T-helper 17 cell (primary cell): ENCODE results near the gene CA12. TPM values are rescaled to one million over a fixed set of nuclear protein-coding genes. Genes with fewer than 3 reads are reported as not detected.

ENCODE experiments used
- ATAC-seq: fragments of 150-1000 bp; cut with Tn5 transposase; 2 replicates; pipeline ENCODE4 v1.10.0; 2021; ENCODE audit warnings: mild to moderate bottlenecking, moderate library complexity
- DNase-seq, 3 donors: peaks; one replicate each; pipeline versions ENCODE4 v3.0.0 to v3.0.0-alpha.2; 2020 to 2021
- H3K9me3 ChIP-seq: one replicate; pipeline ENCODE4 v1.7.0; 2013; ENCODE audit warnings: low read length, mild to moderate bottlenecking; ENCODE audit not compliant: control insufficient read depth, poor library complexity, severe bottlenecking
- H3K27ac Mint-ChIP-seq: one replicate; pipeline ENCODE4 v1.8.0; 2022; ENCODE audit warnings: mild to moderate bottlenecking, moderate library complexity, mixed read lengths
- H3K27me3 Mint-ChIP-seq: one replicate; pipeline ENCODE4 v1.8.0; 2022; ENCODE audit warnings: mixed read lengths
- H3K36me3 Mint-ChIP-seq: one replicate; pipeline ENCODE4 v1.8.0; 2022; ENCODE audit warnings: low read depth, mixed read lengths
- H3K4me1 Mint-ChIP-seq: one replicate; pipeline ENCODE4 v1.8.0; 2022; ENCODE audit warnings: mild to moderate bottlenecking, mixed read lengths
- H3K4me3 Mint-ChIP-seq: one replicate; pipeline ENCODE4 v1.8.0; 2022; ENCODE audit warnings: mild to moderate bottlenecking, moderate library complexity, mixed read lengths
- total RNA-seq, 4 donors: library from RNA in 2 of 4; stranded (reverse) in 2 of 4; gene quantifications; one replicate each; pipeline ENCODE4 v1.2.3 and lab custom pipeline; 2022 to 2026

CA12 gene
- total RNA-seq, 2 donors from 2014 or later, result not detected

- H3K4me1 Mint-ChIP-seq, result peaks cover 6% of the 10 kb centered on the region
- H3K9me3 ChIP-seq, result no peaks in the 10 kb centered on the region
- peaks cover 19% of the 10 kb centered on the region for H3K27me3 Mint-ChIP-seq
- DNase-seq (no peak), ATAC-seq (no peak)
- H3K36me3 Mint-ChIP-seq, result no peaks in the 10 kb centered on the region
- H3K27ac Mint-ChIP-seq, result no peak overlapping the region
- H3K4me3 Mint-ChIP-seq, result no peak overlapping the region
Measured at GRCh38 chr15:63367900-63368299, 13.7 kb downstream of the CA12 start.

GRCh38 chr15:63367390-63367789 lies 14.3 kb downstream of the CA12 start:
- H3K4me3 Mint-ChIP-seq, result no peak overlapping the region
- H3K9me3 ChIP-seq, result no peaks in the 10 kb centered on the region
- DNase-seq, result no peak
- peaks cover 20% of the 10 kb centered on the region for H3K27me3 Mint-ChIP-seq
- ATAC-seq, result no peak
- H3K4me1 Mint-ChIP-seq, result peaks cover 6% of the 10 kb centered on the region
- no peak overlapping the region for H3K27ac Mint-ChIP-seq
- H3K36me3 Mint-ChIP-seq, result no peaks in the 10 kb centered on the region

- H3K4me3 Mint-ChIP-seq, result no peak overlapping the region
- H3K36me3 Mint-ChIP-seq, result no peaks in the 10 kb centered on the region
- no peak overlapping the region for H3K27ac Mint-ChIP-seq
- ATAC-seq (no peak), DNase-seq (no peak)
- peaks cover 28% of the 10 kb centered on the region for H3K27me3 Mint-ChIP-seq
- peaks cover 6% of the 10 kb centered on the region for H3K4me1 Mint-ChIP-seq
- H3K9me3 ChIP-seq, result no peaks in the 10 kb centered on the region
Measured at GRCh38 chr15:63366451-63366850, 15.2 kb downstream of the CA12 start.

- H3K36me3 Mint-ChIP-seq, result peaks cover 2% of the 10 kb centered on the region
- no peak overlapping the region for H3K4me3 Mint-ChIP-seq
- H3K27ac Mint-ChIP-seq, result no peak overlapping the region
- H3K27me3 Mint-ChIP-seq, result peaks cover 40% of the 10 kb centered on the region
- H3K9me3 ChIP-seq, result no peaks in the 10 kb centered on the region
- ATAC-seq, result no peak
- H3K4me1 Mint-ChIP-seq, result peaks cover 6% of the 10 kb centered on the region
- no peak for DNase-seq
Measured at GRCh38 chr15:63365273-63365680, 16.4 kb downstream of the CA12 start.

- Mint-ChIP-seq H3K36me3 (peaks cover 2% of the 10 kb centered on the region), H3K4me3 (no peak overlapping the region), H3K27ac (no peak overlapping the region), H3K4me1 (peaks cover 6% of the 10 kb centered on the region), H3K27me3 (peaks cover 46% of the 10 kb centered on the region)
- DNase-seq, result no peak
- H3K9me3 ChIP-seq, result no peaks in the 10 kb centered on the region
- ATAC-seq, result no peak
Measured at GRCh38 chr15:63364399-63365272, 17.0 kb downstream of the CA12 start.

- H3K4me3 Mint-ChIP-seq, result peak overlapping the region; percentile 15
- peaks cover 9% of the 10 kb centered on the region for H3K4me1 Mint-ChIP-seq
- H3K9me3 ChIP-seq, result no peaks in the 10 kb centered on the region
- no peak overlapping the region for H3K27ac Mint-ChIP-seq
- ATAC-seq (no peak), DNase-seq (no peak)
- H3K36me3 Mint-ChIP-seq, result peaks cover 2% of the 10 kb centered on the region
- H3K27me3 Mint-ChIP-seq, result peaks cover 57% of the 10 kb centered on the region
Measured at GRCh38 chr15:63363292-63363691, 18.4 kb downstream of the CA12 start.

- ATAC-seq, result no peak
Measured at GRCh38 chr15:63362885-63363284, 18.8 kb downstream of the CA12 start.

GRCh38 chr15:63362196-63362595 lies 19.4 kb downstream of the CA12 start:
- Mint-ChIP-seq H3K4me3 (no peak overlapping the region), H3K27ac (no peak overlapping the region), H3K27me3 (peaks cover 63% of the 10 kb centered on the region), H3K36me3 (peaks cover 2% of the 10 kb centered on the region), H3K4me1 (peaks cover 9% of the 10 kb centered on the region)
- no peaks in the 10 kb centered on the region for H3K9me3 ChIP-seq
- no peak for DNase-seq
- no peak for ATAC-seq

More at GRCh38 chr15:63362885-63363284, 18.8 kb downstream of the CA12 start:
- peaks cover 2% of the 10 kb centered on the region for H3K36me3 Mint-ChIP-seq
- no peaks in the 10 kb centered on the region for H3K9me3 ChIP-seq
- H3K4me3 Mint-ChIP-seq, result no peak overlapping the region
- no peak overlapping the region for H3K27ac Mint-ChIP-seq
- H3K27me3 Mint-ChIP-seq, result peaks cover 61% of the 10 kb centered on the region
- DNase-seq, result no peak
- peaks cover 9% of the 10 kb centered on the region for H3K4me1 Mint-ChIP-seq

- peaks cover 64% of the 10 kb centered on the region for H3K27me3 Mint-ChIP-seq
- peaks cover 2% of the 10 kb centered on the region for H3K36me3 Mint-ChIP-seq
- H3K27ac Mint-ChIP-seq, result no peak overlapping the region
- no peak for ATAC-seq
- H3K4me1 Mint-ChIP-seq, result peaks cover 9% of the 10 kb centered on the region
- H3K4me3 Mint-ChIP-seq, result no peak overlapping the region
- DNase-seq, result no peak
- no peaks in the 10 kb centered on the region for H3K9me3 ChIP-seq
Measured at GRCh38 chr15:63360170-63360569, 21.5 kb downstream of the CA12 start.

GRCh38 chr15:63358241-63359029 lies 23.2 kb downstream of the CA12 start:
- Mint-ChIP-seq H3K27ac (no peak overlapping the region), H3K27me3 (peaks cover 63% of the 10 kb centered on the region), H3K4me1 (peaks cover 9% of the 10 kb centered on the region), H3K4me3 (no peak overlapping the region), H3K36me3 (peaks cover 2% of the 10 kb centered on the region)
- H3K9me3 ChIP-seq, result no peaks in the 10 kb centered on the region
- no peak for DNase-seq
- ATAC-seq, result no peak

- peaks cover 3% of the 10 kb centered on the region for H3K4me1 Mint-ChIP-seq
- ATAC-seq (no peak), DNase-seq (no peak)
- H3K27ac Mint-ChIP-seq, result no peak overlapping the region
- no peak overlapping the region for H3K4me3 Mint-ChIP-seq
- no peaks in the 10 kb centered on the region for H3K9me3 ChIP-seq
- peaks cover 2% of the 10 kb centered on the region for H3K36me3 Mint-ChIP-seq
- H3K27me3 Mint-ChIP-seq, result peaks cover 59% of the 10 kb centered on the region
Measured at GRCh38 chr15:63357731-63358130, 23.9 kb downstream of the CA12 start.

- H3K4me3 Mint-ChIP-seq, result no peak overlapping the region
- ATAC-seq (no peak), DNase-seq (no peak)
- H3K36me3 Mint-ChIP-seq, result peaks cover 2% of the 10 kb centered on the region
- H3K27ac Mint-ChIP-seq, result no peak overlapping the region
- H3K9me3 ChIP-seq, result no peaks in the 10 kb centered on the region
- H3K27me3 Mint-ChIP-seq, result peaks cover 56% of the 10 kb centered on the region
- peaks cover 3% of the 10 kb centered on the region for H3K4me1 Mint-ChIP-seq
Measured at GRCh38 chr15:63357061-63357460, 24.6 kb downstream of the CA12 start.

- no peak overlapping the region for H3K4me3 Mint-ChIP-seq
- H3K4me1 Mint-ChIP-seq, result peaks cover 3% of the 10 kb centered on the region
- no peaks in the 10 kb centered on the region for H3K36me3 Mint-ChIP-seq
- ATAC-seq (no peak), DNase-seq (no peak)
- H3K27me3 Mint-ChIP-seq, result peaks cover 38% of the 10 kb centered on the region
- H3K27ac Mint-ChIP-seq, result no peak overlapping the region
- no peaks in the 10 kb centered on the region for H3K9me3 ChIP-seq
Measured at GRCh38 chr15:63354821-63355650, 26.6 kb downstream of the CA12 start.
